Mucosa of descending colon (tissue), 3 donors: Measurements from ENCODE around the gene ZDHHC7. TPM values are rescaled to one million over a fixed set of nuclear protein-coding genes. Genes with fewer than 3 reads are reported as not detected.

Source experiments
- ATAC-seq: fragments of 200-7000 bp; cut with Tn5 transposase; one replicate; pipeline ENCODE4 v1.9.1; 2020; ENCODE audit warnings: mild to moderate bottlenecking, moderate library complexity
- DNase-seq, 3 donors: peaks; one replicate each; pipeline ENCODE4 v3.0.0-alpha.2; 2020
- H3K36me3 ChIP-seq: fragments of 200-600 bp; one replicate; pipeline ENCODE4 v1.8.0; 2021; ENCODE audit warnings: low read depth, mild to moderate bottlenecking
- H3K4me1 ChIP-seq: fragments of 200-600 bp; one replicate; pipeline ENCODE4 v1.8.0; 2021; ENCODE audit warnings: low read depth, mild to moderate bottlenecking
- H3K4me3 ChIP-seq: fragments of 200-600 bp; one replicate; pipeline ENCODE4 v1.8.0; 2021; ENCODE audit warnings: mild to moderate bottlenecking
- H3K9me3 ChIP-seq: fragments of 200-600 bp; one replicate; pipeline ENCODE4 v1.8.0; 2021; ENCODE audit warnings: mild to moderate bottlenecking
- CTCF ChIP-seq: fragments of 200-600 bp; IDR thresholded peaks from one replicate; pipeline ENCODE4 v1.8.0; 2022; ENCODE audit warnings: antibody characterized with exemption, mild to moderate bottlenecking
- intact Hi-C, 2 donors: fragments of 100-400 bp; cut with DNase I in 1 of 2; cut with micrococcal nuclease in 1 of 2; formaldehyde crosslinking; loops; one replicate each; pipeline versions ENCODE4 v1.11.0 to v1.11.1; 2022; cut with DNase I, micrococcal nuclease
- total RNA-seq, 3 donors: library from RNA; stranded (reverse); fragmentation: NEBNext Ultra II Directional in 2 of 3; extraction: Animal tissue kit (Norgen Biotek cat#: 25700) in 2 of 3; gene quantifications; one replicate each; pipeline versions ENCODE4 v1.2.1 to v1.2.4, GENCODE V29; 2021 to 2023
- donor health status: DM: no; HTN: no; CAD: no; lungs with moderate emphysema.
- donor health status: DM: no; HTN: no; CAD: no.
- donor health status: DM: no; HTN: yes; CAD: no.

Gene ZDHHC7
- total RNA-seq, 3 donors from 2014 or later = 69.8 to 96.1 (median 78.7) TPM

GRCh38 chr16:85014311-85014710, 3.0 kb upstream of the ZDHHC7 start:
- peaks cover 37% of the 10 kb centered on the region for H3K4me1 ChIP-seq
- no peak for DNase-seq
- H3K4me3 ChIP-seq = no peak overlapping the region
- no peak for TF ChIP-seq CTCF
- H3K9me3 ChIP-seq = no peaks in the 10 kb centered on the region
- peak; percentile 70 for ATAC-seq
- H3K36me3 ChIP-seq = no peaks in the 10 kb centered on the region
- intact Hi-C loops = no loop called here

GRCh38 chr16:85011846-85012284, 530 bp upstream of the ZDHHC7 start:
- ATAC-seq = no peak
- peak overlapping the region; percentile 80 for H3K4me3 ChIP-seq
- no peaks in the 10 kb centered on the region for H3K9me3 ChIP-seq
- DNase-seq = no peak
- intact Hi-C loops = no loop called here
- TF ChIP-seq CTCF = no peak
- H3K36me3 ChIP-seq = no peaks in the 10 kb centered on the region
- peaks cover 48% of the 10 kb centered on the region for H3K4me1 ChIP-seq

- no peaks in the 10 kb centered on the region for H3K9me3 ChIP-seq
- peaks cover 60% of the 10 kb centered on the region for H3K4me1 ChIP-seq
- intact Hi-C loops = no loop called here
- H3K4me3 ChIP-seq = peak overlapping the region; percentile 80
- no peaks in the 10 kb centered on the region for H3K36me3 ChIP-seq
- TF ChIP-seq CTCF = no peak
- DNase-seq (no peak), ATAC-seq (peak; percentile 47)
Measured at GRCh38 chr16:85010446-85010930, 847 bp downstream of the ZDHHC7 start.

GRCh38 chr16:85008271-85008670, 3.1 kb downstream of the ZDHHC7 start:
- Histone ChIP-seq H3K4me3 (no peak overlapping the region), H3K36me3 (no peaks in the 10 kb centered on the region), H3K9me3 (no peaks in the 10 kb centered on the region), H3K4me1 (peaks cover 66% of the 10 kb centered on the region)
- no peak for TF ChIP-seq CTCF
- intact Hi-C loops = no loop called here
- ATAC-seq = no peak
- no peak for DNase-seq

GRCh38 chr16:85007496-85008214, 3.7 kb downstream of the ZDHHC7 start:
- H3K4me3 ChIP-seq = no peak overlapping the region
- intact Hi-C loops = no loop called here
- no peaks in the 10 kb centered on the region for H3K9me3 ChIP-seq
- no peak for TF ChIP-seq CTCF
- ATAC-seq (no peak), DNase-seq (no peak)
- peaks cover 68% of the 10 kb centered on the region for H3K4me1 ChIP-seq
- no peaks in the 10 kb centered on the region for H3K36me3 ChIP-seq
